ENCODE measurements around the gene PRKG1.
"Not testable (repeated sequence)": the region's sequence is repeated elsewhere in the genome, so short reads cannot be mapped to it uniquely, and the experiment has no call there.

PRKG1 gene

DNA sequence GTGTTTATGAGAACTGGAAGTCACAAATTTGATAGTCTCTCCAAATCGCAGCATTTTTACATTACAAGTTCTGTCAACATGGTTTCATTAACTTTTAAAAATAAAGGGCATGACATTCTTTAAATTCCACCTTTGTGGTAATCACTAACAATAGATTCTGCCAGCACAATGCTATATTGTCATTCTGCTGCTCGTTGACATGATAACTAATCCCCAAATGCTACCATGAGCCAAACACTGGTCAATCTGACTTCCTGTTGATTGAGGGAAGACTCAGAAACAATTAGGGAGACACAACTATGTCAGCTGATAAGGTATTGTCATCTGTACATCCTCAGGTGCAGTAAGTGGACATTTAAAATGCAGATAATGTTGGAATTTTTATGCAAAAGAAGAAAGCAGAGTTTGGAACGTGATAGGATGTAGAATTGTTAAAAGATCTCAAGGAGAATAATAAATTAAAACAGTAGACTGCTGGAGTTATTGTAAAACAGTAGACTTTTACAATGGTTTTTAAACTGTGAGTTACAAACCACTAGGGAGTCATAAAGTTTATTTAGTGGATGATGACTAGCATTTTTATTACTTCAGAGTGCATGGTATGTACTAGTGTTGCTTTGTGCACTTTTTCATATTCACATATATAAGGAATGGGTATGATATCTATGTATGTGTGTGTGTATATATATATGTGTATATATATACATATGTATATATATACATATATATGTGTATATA is 1113.4 kb downstream of the PRKG1 start:
- TF ChIP-seq, protein P1, sequence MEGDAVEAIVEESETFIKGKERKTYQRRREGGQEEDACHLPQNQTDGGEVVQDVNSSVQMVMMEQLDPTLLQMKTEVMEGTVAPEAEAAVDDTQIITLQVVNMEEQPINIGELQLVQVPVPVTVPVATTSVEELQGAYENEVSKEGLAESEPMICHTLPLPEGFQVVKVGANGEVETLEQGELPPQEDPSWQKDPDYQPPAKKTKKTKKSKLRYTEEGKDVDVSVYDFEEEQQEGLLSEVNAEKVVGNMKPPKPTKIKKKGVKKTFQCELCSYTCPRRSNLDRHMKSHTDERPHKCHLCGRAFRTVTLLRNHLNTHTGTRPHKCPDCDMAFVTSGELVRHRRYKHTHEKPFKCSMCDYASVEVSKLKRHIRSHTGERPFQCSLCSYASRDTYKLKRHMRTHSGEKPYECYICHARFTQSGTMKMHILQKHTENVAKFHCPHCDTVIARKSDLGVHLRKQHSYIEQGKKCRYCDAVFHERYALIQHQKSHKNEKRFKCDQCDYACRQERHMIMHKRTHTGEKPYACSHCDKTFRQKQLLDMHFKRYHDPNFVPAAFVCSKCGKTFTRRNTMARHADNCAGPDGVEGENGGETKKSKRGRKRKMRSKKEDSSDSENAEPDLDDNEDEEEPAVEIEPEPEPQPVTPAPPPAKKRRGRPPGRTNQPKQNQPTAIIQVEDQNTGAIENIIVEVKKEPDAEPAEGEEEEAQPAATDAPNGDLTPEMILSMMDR (IDR thresholded peaks at IDR 0.05; ENCODE audit: extremely low read depth, insufficient read depth, missing control alignments), result no peak
- no peak for DNase-seq (ENCODE audit: low spot score)
- in situ Hi-C loops (cut with MboI; ENCODE audit: low pct_unique_long_range_greater_than_20kb, low sequenced_read_pairs, unreplicated experiment), result no loop called here

DNA sequence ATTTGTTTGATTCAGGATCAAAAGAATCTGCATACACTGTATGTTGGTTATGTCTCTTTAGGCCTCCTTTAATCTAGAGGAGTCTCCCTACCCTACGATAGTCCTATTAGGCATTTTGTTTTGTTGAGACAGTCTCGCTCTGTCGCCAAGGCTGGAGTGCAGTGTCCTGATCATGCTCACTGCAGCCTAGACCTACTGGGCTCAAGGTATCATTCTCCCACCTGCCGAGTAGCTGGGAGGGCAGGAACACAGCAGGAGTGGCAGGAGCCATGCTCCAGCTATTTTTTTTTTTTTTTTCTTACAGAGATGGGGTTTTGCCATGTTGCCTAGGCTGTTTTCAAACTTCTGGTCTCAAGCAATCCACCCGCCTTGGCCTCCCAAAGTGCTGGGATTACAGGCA is 1116.8 kb downstream of the PRKG1 start:
- in situ Hi-C loops (cut with MboI; ENCODE audit: low pct_unique_long_range_greater_than_20kb, low sequenced_read_pairs, unreplicated experiment), result no loop called here

DNA sequence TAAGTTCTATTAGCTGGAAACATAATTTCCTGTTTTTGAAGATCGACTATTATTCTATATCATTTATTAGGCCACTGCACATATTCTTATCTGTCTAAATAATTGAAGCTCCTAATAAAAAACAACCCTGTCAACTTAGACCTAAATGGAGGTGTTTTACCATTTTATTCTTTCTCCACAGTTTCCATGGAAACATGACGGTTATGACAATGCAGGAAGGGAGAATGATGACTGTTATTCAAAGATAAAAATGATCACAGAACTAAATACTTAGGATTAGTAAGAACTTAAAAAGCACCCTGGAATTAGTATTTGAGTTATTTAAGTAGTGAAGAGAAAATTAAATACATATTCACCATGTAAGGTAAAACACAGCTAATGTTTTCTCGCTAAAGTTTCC is 1119.9 kb downstream of the PRKG1 start:
- TF ChIP-seq, protein P1 (IDR thresholded peaks at IDR 0.05; ENCODE audit: extremely low read depth, insufficient read depth, missing control alignments), result no peak
- no peak for DNase-seq (ENCODE audit: low spot score)

More for the DNA sequence above, 1116.8 kb downstream of the PRKG1 start:
- DNase-seq (ENCODE audit: low spot score), result no peak
- TF ChIP-seq, protein P1 (IDR thresholded peaks at IDR 0.05; ENCODE audit: extremely low read depth, insufficient read depth, missing control alignments), result no peak

DNA sequence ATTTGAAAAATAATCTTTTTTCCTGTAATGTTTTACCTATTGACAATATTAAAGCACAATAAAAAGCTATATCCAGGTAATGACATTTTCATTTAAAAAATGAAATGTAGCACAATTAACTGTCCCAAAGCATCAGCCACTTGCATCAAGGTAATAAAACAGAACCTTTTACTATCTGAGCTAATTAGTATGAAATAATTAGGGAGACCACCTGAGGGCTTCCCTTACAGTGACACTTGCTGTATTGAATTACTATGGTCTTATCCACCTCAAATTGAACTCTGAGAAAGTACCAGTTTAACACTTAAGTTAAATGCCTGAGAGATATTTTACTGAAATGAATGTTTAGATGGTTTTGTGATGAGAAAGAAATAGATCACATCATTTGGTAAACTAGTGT is 1120.4 kb downstream of the PRKG1 start:
- in situ Hi-C loops (cut with MboI; ENCODE audit: low pct_unique_long_range_greater_than_20kb, low sequenced_read_pairs, unreplicated experiment), result no loop called here
- DNase-seq (ENCODE audit: low spot score), result no peak
- TF ChIP-seq, protein P1 (IDR thresholded peaks at IDR 0.05; ENCODE audit: extremely low read depth, insufficient read depth, missing control alignments), result no peak

More for the DNA sequence above, 1119.9 kb downstream of the PRKG1 start:
- in situ Hi-C loops (cut with MboI; ENCODE audit: low pct_unique_long_range_greater_than_20kb, low sequenced_read_pairs, unreplicated experiment), result no loop called here

DNA sequence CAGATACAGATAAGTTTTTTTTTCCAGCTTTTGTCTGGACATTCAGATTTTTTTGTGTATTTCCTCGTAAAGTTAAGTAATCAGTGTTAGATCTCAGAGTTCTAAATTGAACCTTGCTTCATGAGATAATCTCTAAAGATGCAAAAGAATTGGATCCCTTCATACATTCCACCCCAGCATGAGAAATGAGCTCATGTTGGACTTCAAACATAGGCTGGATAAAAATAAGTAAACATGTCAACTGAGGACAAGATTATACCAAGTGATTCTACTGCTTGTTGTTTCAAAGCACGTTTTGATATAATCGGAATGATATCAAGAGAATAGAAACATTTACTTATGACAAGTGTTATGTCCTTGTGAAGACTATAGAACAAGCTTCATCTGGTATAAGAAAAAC is 1122.8 kb downstream of the PRKG1 start:
- DNase-seq (ENCODE audit: low spot score), result no peak
- TF ChIP-seq, protein P1 (IDR thresholded peaks at IDR 0.05; ENCODE audit: extremely low read depth, insufficient read depth, missing control alignments), result no peak
- in situ Hi-C loops (cut with MboI; ENCODE audit: low pct_unique_long_range_greater_than_20kb, low sequenced_read_pairs, unreplicated experiment), result no loop called here

DNA sequence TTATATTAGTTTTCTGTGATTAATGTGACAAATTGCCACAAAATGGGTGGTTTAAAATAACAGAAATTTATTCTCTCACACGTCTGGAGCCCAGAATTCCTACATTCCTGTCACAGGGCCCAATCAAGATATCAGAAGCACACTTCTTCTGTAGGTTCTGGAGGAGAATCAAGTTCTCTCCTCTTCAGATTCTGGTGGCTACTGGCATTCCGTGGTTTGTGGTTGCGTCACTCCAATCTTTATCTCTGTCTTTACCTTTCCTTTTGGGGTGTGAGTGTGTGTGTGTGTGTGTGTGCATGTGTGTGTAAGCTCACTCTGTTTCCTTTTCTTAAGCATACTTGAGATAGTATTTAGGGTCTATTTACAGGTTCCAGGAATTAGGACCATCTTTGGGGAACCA is 1124.3 kb downstream of the PRKG1 start:
- TF ChIP-seq, protein P1 (IDR thresholded peaks at IDR 0.05; ENCODE audit: extremely low read depth, insufficient read depth, missing control alignments), result no peak
- in situ Hi-C loops (cut with MboI; ENCODE audit: low pct_unique_long_range_greater_than_20kb, low sequenced_read_pairs, unreplicated experiment), result no loop called here
- DNase-seq (ENCODE audit: low spot score), result no peak

DNA sequence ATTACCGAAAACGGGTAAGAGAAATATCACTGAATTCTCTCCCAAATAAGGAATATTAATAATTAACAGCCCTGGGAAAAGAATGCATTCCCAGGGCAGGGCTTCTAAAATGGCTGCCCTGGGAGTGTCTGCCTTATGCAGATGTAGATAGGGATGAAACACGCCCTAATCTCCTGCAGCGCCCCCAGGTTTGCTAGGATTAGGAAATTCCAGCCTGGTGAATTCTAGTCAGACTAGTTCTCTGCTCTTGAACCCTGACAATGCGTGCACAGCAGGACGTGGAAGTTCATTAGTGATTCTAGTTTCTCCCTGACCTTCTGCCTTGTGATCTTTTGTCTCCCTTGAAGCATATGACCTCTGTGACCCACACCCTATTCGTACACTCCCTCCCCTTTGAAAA is 1130.6 kb downstream of the PRKG1 start:
- DNase-seq (ENCODE audit: low spot score), result not testable (repeated sequence)

More for the DNA sequence above, 1130.6 kb downstream of the PRKG1 start:
- in situ Hi-C loops (cut with MboI; ENCODE audit: low pct_unique_long_range_greater_than_20kb, low sequenced_read_pairs, unreplicated experiment), result loop anchor here (25.0 kb wide), 1 partner anchor 818 kb away; no protein-coding TSS in a partner anchor
